Osteoblast (primary cell): ENCODE results near the gene UBE4A. TPM values are rescaled to one million over a fixed set of nuclear protein-coding genes. Genes with fewer than 3 reads are reported as not detected.

Experiments
- DNase-seq: peaks from one replicate; pipeline ENCODE4 v3.0.0; 2011; ENCODE audit warnings: low spot score, mixed read lengths; ENCODE audit not compliant: insufficient read length; ENCODE audit errors: missing footprints
- H2AFZ ChIP-seq: 2 replicates; pipeline ENCODE4 v1.6.0; 2011; ENCODE audit warnings: mild to moderate bottlenecking, low read length
- H3K27ac ChIP-seq: 2 replicates; pipeline ENCODE4 v1.5.1; 2011; ENCODE audit warnings: mild to moderate bottlenecking, low read depth, low read length, moderate library complexity
- H3K27me3 ChIP-seq: 2 replicates; pipeline ENCODE4 v1.6.0; 2012; ENCODE audit warnings: mild to moderate bottlenecking, control low read depth, inconsistent platforms, low read length, moderate library complexity; ENCODE audit not compliant: insufficient read depth
- H3K36me3 ChIP-seq: 2 replicates; pipeline ENCODE4 v1.5.1; 2011; ENCODE audit warnings: mild to moderate bottlenecking, low read length, control low read depth, moderate library complexity; ENCODE audit not compliant: insufficient read depth
- H3K4me1 ChIP-seq: 2 replicates; pipeline ENCODE4 v1.5.1; 2011; ENCODE audit warnings: mild to moderate bottlenecking, low read length, control low read depth, moderate library complexity; ENCODE audit not compliant: insufficient read depth
- H3K4me2 ChIP-seq: 2 replicates; pipeline ENCODE4 v1.6.0; 2011; ENCODE audit warnings: mild to moderate bottlenecking, low read length; ENCODE audit not compliant: insufficient read depth
- H3K4me3 ChIP-seq: fragments of 200-600 bp; sonication (generic); 3 replicates; pipeline ENCODE4 v1.5.1; 2012; ENCODE audit warnings: mild to moderate bottlenecking, low read length, inconsistent platforms; ENCODE audit not compliant: insufficient read depth
- H3K79me2 ChIP-seq: 2 replicates; pipeline ENCODE4 v1.6.0; 2012; ENCODE audit warnings: mild to moderate bottlenecking, low read length, control low read depth, inconsistent platforms; ENCODE audit not compliant: insufficient read depth
- H3K9me3 ChIP-seq: 2 replicates; pipeline ENCODE4 v1.5.1; 2011; ENCODE audit warnings: low read depth, low read length, control low read depth
- H4K20me1 ChIP-seq: 2 replicates; pipeline ENCODE4 v1.6.0; 2012; ENCODE audit warnings: mild to moderate bottlenecking, low read length, control low read depth; ENCODE audit not compliant: insufficient read depth
- total RNA-seq: library from RNA; depleted of rRNA; stranded (reverse); fragments of >200 nt; gene quantifications from 2 replicates; pipeline ENCODE4 v1.2.3, GENCODE V29; 2012
- TF ChIP-seq, protein P1 (sequence below): IDR thresholded peaks from 2 replicates; pipeline ENCODE4 v1.5.1; 2011; ENCODE audit warnings: mild to moderate bottlenecking, low read depth, low read length, moderate library complexity; ENCODE audit errors: extremely low read depth

The UBE4A gene
- total RNA-seq, 1 donor, result 63.0 TPM

DNA sequence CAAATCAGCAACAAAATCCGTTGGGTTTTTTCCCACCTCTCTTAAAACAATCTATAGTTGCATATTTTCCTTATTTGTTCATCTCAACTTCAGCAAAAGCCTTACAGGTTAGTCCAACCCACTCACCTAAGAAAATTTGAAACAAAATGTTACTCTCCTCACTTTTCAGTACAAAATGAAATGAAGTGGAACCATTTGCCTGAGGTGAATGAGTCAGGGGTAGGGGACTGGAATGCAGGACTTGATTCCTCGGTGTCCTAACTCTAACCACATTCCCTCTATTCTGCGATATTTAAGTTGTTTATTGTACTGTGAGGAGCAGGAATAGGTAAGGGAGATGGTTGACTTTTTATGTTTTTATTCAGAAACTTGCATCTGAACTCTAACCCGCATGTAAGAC lies 58.4 kb downstream of the UBE4A start:
- DNase-seq, result no peak
- TF ChIP-seq, protein P1, sequence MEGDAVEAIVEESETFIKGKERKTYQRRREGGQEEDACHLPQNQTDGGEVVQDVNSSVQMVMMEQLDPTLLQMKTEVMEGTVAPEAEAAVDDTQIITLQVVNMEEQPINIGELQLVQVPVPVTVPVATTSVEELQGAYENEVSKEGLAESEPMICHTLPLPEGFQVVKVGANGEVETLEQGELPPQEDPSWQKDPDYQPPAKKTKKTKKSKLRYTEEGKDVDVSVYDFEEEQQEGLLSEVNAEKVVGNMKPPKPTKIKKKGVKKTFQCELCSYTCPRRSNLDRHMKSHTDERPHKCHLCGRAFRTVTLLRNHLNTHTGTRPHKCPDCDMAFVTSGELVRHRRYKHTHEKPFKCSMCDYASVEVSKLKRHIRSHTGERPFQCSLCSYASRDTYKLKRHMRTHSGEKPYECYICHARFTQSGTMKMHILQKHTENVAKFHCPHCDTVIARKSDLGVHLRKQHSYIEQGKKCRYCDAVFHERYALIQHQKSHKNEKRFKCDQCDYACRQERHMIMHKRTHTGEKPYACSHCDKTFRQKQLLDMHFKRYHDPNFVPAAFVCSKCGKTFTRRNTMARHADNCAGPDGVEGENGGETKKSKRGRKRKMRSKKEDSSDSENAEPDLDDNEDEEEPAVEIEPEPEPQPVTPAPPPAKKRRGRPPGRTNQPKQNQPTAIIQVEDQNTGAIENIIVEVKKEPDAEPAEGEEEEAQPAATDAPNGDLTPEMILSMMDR, result no peak
- no peak overlapping the region for H3K4me3 ChIP-seq
- no peak overlapping the region for H2AFZ ChIP-seq
- H3K27me3 ChIP-seq, result no peaks in the 10 kb centered on the region
- no peak overlapping the region for H3K27ac ChIP-seq
- H3K36me3 ChIP-seq, result no peaks in the 10 kb centered on the region
- no peaks in the 10 kb centered on the region for H3K79me2 ChIP-seq
- peaks cover 7% of the 10 kb centered on the region for H3K4me1 ChIP-seq
- H4K20me1 ChIP-seq, result no peaks in the 10 kb centered on the region
- H3K9me3 ChIP-seq, result no peaks in the 10 kb centered on the region
- no peak overlapping the region for H3K4me2 ChIP-seq

DNA sequence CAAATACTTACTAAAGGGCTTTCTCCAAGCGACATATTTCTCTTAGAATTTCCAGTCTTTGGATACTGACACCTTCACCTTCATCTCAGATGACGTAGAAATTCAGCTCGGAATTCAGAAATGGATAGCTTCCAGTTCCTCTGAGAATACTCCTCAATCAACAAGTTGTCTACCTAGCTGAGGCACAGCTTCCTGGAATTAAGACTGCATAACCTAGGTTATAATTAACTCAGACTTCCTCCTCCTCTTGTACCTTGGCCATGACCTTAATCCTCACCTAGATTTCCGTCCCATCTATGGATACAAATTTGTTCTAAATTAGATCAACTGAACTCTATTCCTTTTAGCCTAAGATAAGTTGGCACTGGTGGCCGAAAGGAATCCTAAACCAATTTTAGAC lies 59.4 kb downstream of the UBE4A start:
- Histone ChIP-seq H3K27me3 (no peaks in the 10 kb centered on the region), H3K4me1 (peaks cover 7% of the 10 kb centered on the region), H3K36me3 (no peaks in the 10 kb centered on the region), H3K4me3 (no peak overlapping the region), H3K27ac (no peak overlapping the region), H2AFZ (no peak overlapping the region), H3K9me3 (no peaks in the 10 kb centered on the region), H4K20me1 (no peaks in the 10 kb centered on the region), H3K4me2 (no peak overlapping the region), H3K79me2 (no peaks in the 10 kb centered on the region)
- DNase-seq, result peak; percentile 22
- TF ChIP-seq, protein P1, result no peak

DNA sequence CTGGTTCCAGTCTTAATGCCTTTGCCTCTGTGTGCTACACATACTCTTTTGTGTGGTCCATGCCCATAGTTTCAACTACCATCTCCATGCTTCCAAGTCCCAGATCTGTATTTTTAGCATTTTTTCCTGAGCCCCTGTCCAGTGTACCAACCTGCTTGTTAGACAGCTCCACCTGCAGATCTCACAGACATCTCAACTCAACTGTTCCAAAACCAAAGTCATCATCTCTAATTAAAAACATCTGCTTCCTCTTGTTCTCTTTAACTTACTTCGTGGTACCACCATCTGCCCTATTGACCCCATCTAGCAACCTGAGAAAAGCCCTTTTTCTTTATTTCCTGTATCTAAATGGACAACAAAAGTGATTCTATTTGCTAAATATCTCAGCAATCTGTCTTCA lies 68.3 kb downstream of the UBE4A start:
- TF ChIP-seq, protein P1, result no peak
- no peak overlapping the region for H2AFZ ChIP-seq
- H3K9me3 ChIP-seq, result no peaks in the 10 kb centered on the region
- H3K4me3 ChIP-seq, result no peak overlapping the region
- no peaks in the 10 kb centered on the region for H3K27me3 ChIP-seq
- H3K79me2 ChIP-seq, result no peaks in the 10 kb centered on the region
- no peaks in the 10 kb centered on the region for H4K20me1 ChIP-seq
- H3K4me2 ChIP-seq, result no peak overlapping the region
- no peak overlapping the region for H3K27ac ChIP-seq
- H3K4me1 ChIP-seq, result no peaks in the 10 kb centered on the region
- peak; percentile 62 for DNase-seq
- H3K36me3 ChIP-seq, result no peaks in the 10 kb centered on the region

DNA sequence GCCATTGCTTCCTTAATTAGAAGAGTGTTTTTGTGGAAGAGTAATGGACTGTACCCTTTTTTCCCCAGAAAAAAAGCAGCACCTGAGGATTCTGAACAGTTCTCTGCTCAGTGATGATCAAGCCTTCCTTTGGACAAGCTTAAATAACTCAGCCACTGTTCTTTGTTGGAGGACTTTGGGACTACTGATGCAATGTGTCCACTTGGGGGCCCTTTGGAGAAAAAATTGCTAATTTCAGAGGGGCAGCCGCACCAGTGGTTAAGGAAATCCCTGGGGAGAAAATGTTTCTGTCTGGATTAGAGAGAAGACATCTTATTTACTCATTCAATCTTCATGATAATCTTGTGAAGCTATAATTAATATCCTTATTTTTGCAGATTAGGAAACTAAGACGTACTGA lies 71.6 kb downstream of the UBE4A start:
- H3K9me3 ChIP-seq, result no peaks in the 10 kb centered on the region
- no peak for DNase-seq
- no peaks in the 10 kb centered on the region for H3K36me3 ChIP-seq
- H4K20me1 ChIP-seq, result no peaks in the 10 kb centered on the region
- no peak overlapping the region for H3K4me2 ChIP-seq
- no peaks in the 10 kb centered on the region for H3K79me2 ChIP-seq
- no peak overlapping the region for H3K4me3 ChIP-seq
- H3K4me1 ChIP-seq, result peaks cover 14% of the 10 kb centered on the region
- H2AFZ ChIP-seq, result no peak overlapping the region
- no peak overlapping the region for H3K27ac ChIP-seq
- H3K27me3 ChIP-seq, result no peaks in the 10 kb centered on the region
- TF ChIP-seq, protein P1, result peak; percentile 13
